WTC11 (cell line): ENCODE measurements around the gene MED19. TPM values are rescaled to one million over a fixed set of nuclear protein-coding genes. Genes with fewer than 3 reads are reported as not detected.

Source experiments
- ATF6 ChIP-seq: sonication (generic); formaldehyde crosslinking; IDR thresholded peaks from 2 replicates; pipeline ENCODE4 v1.8.1; 2023; ENCODE audit warnings: mild to moderate bottlenecking, missing genetic modification reagents
- CBFB ChIP-seq: sonication (generic); formaldehyde crosslinking; IDR thresholded peaks from 2 replicates; pipeline ENCODE4 v1.8.1; 2022; ENCODE audit warnings: mild to moderate bottlenecking, low read depth, missing genetic modification reagents
- CREB1 ChIP-seq: sonication (generic); formaldehyde crosslinking; IDR thresholded peaks from 2 replicates; pipeline ENCODE4 v1.8.0; 2023; ENCODE audit warnings: mild to moderate bottlenecking, missing genetic modification reagents
- CREM ChIP-seq: sonication (generic); formaldehyde crosslinking; IDR thresholded peaks from 2 replicates; pipeline ENCODE4 v1.8.1; 2022; ENCODE audit warnings: mild to moderate bottlenecking, missing genetic modification reagents, moderate library complexity
- EMX1 ChIP-seq: fragments of 250-450 bp; sonication (Bioruptor Pico); IDR thresholded peaks from 2 replicates; pipeline ENCODE4 v1.8.0; 2021; ENCODE audit warnings: mild to moderate bottlenecking
- ESRRA ChIP-seq: sonication (generic); formaldehyde crosslinking; IDR thresholded peaks from 2 replicates; pipeline ENCODE4 v1.8.1; 2022; ENCODE audit warnings: mild to moderate bottlenecking, missing genetic modification reagents, borderline replicate concordance
- FOXK1 ChIP-seq: sonication (generic); formaldehyde crosslinking; IDR thresholded peaks from 2 replicates; pipeline ENCODE4 v1.8.0; 2022; ENCODE audit warnings: mild to moderate bottlenecking, moderate library complexity, missing genetic modification reagents
- FOXP1 ChIP-seq: sonication (generic); formaldehyde crosslinking; IDR thresholded peaks from 2 replicates; pipeline ENCODE4 v1.8.0; 2022; ENCODE audit warnings: missing genetic modification reagents, mild to moderate bottlenecking, moderate library complexity, borderline replicate concordance
- GABPB1 ChIP-seq: sonication (generic); formaldehyde crosslinking; IDR thresholded peaks from 2 replicates; pipeline ENCODE4 v1.8.1; 2023; ENCODE audit warnings: mild to moderate bottlenecking, missing genetic modification reagents
- GRHL2 ChIP-seq: fragments of 250-450 bp; sonication (Bioruptor Pico); IDR thresholded peaks from 2 replicates; pipeline ENCODE4 v1.8.0; 2022; ENCODE audit warnings: mild to moderate bottlenecking, moderate library complexity; ENCODE audit not compliant: insufficient replicate concordance, severe bottlenecking
- GTF2I ChIP-seq: fragments of 250-450 bp; sonication (Bioruptor Pico); conservative IDR thresholded peaks from 2 replicates; pipeline ENCODE4 v1.4.0; 2021; ENCODE audit warnings: mild to moderate bottlenecking
- HMGA2 ChIP-seq: fragments of 250-450 bp; sonication (Bioruptor Pico); IDR thresholded peaks from 2 replicates; pipeline ENCODE4 v1.4.0; 2021; ENCODE audit warnings: mild to moderate bottlenecking, moderate library complexity
- IRF2 ChIP-seq: sonication (generic); formaldehyde crosslinking; IDR thresholded peaks from 2 replicates; pipeline ENCODE4 v1.8.0; 2022; ENCODE audit warnings: low read depth, missing genetic modification reagents, borderline replicate concordance
- JAZF1 ChIP-seq: fragments of 250-450 bp; sonication (Bioruptor Pico); IDR thresholded peaks from 2 replicates; pipeline ENCODE4 v1.9.0; 2021; ENCODE audit warnings: moderate library complexity, mild to moderate bottlenecking, inconsistent platforms
- MXD4 ChIP-seq: fragments of 250-450 bp; sonication (Bioruptor Pico); IDR thresholded peaks from 2 replicates; pipeline ENCODE4 v1.8.0; 2021; ENCODE audit warnings: mild to moderate bottlenecking, moderate library complexity, borderline replicate concordance
- NFATC4 ChIP-seq: fragments of 250-450 bp; sonication (Bioruptor Pico); IDR thresholded peaks from 2 replicates; pipeline ENCODE4 v1.9.0; 2021; ENCODE audit warnings: mild to moderate bottlenecking
- NR2C2 ChIP-seq: sonication (generic); formaldehyde crosslinking; IDR thresholded peaks from 2 replicates; pipeline ENCODE4 v1.8.0; 2022; ENCODE audit warnings: mild to moderate bottlenecking, missing genetic modification reagents
- PRRX2 ChIP-seq: fragments of 250-450 bp; sonication (Bioruptor Pico); IDR thresholded peaks from 2 replicates; pipeline ENCODE4 v1.8.0; 2021; ENCODE audit warnings: mild to moderate bottlenecking
- RELA ChIP-seq: sonication (generic); formaldehyde crosslinking; IDR thresholded peaks from 2 replicates; pipeline ENCODE4 v1.8.1; 2022; ENCODE audit warnings: missing genetic modification reagents, mild to moderate bottlenecking, borderline replicate concordance
- TEAD1 ChIP-seq: sonication (generic); formaldehyde crosslinking; IDR thresholded peaks from 2 replicates; pipeline ENCODE4 v1.8.0; 2022; ENCODE audit warnings: mild to moderate bottlenecking, missing genetic modification reagents
- TEAD4 ChIP-seq: sonication (generic); formaldehyde crosslinking; IDR thresholded peaks from 2 replicates; pipeline ENCODE4 v1.8.0; 2022; ENCODE audit warnings: mild to moderate bottlenecking, missing genetic modification reagents
- TP53 ChIP-seq: sonication (generic); formaldehyde crosslinking; IDR thresholded peaks from 2 replicates; pipeline ENCODE4 v1.8.1; 2023; ENCODE audit warnings: mild to moderate bottlenecking, missing genetic modification reagents
- ZBTB43 ChIP-seq: sonication (generic); formaldehyde crosslinking; IDR thresholded peaks from 2 replicates; pipeline ENCODE4 v1.8.1; 2023; ENCODE audit warnings: mild to moderate bottlenecking, missing genetic modification reagents
- ZNF232 ChIP-seq: sonication (generic); formaldehyde crosslinking; IDR thresholded peaks from 2 replicates; pipeline ENCODE4 v1.8.0; 2022; ENCODE audit warnings: mild to moderate bottlenecking, missing genetic modification reagents
- ZNF532 ChIP-seq: fragments of 250-450 bp; sonication (Bioruptor Pico); IDR thresholded peaks from 2 replicates; pipeline ENCODE4 v1.9.0; 2021; ENCODE audit warnings: mild to moderate bottlenecking, borderline replicate concordance
- total RNA-seq: library from RNA; stranded (reverse); gene quantifications from 3 replicates; pipeline ENCODE4 v1.2.3, GENCODE V29; 2021
- TF ChIP-seq, protein P1 (sequence below): sonication (generic); formaldehyde crosslinking; IDR thresholded peaks from 2 replicates; pipeline ENCODE4 v1.8.1; 2022; ENCODE audit warnings: mild to moderate bottlenecking, missing genetic modification reagents, moderate library complexity, borderline replicate concordance
- TF ChIP-seq, protein P2 (sequence below): sonication (generic); formaldehyde crosslinking; IDR thresholded peaks from 2 replicates; pipeline ENCODE4 v1.8.1; 2022; ENCODE audit warnings: mild to moderate bottlenecking, moderate library complexity, missing genetic modification reagents
- TF ChIP-seq, protein P3 (sequence below): sonication (generic); formaldehyde crosslinking; IDR thresholded peaks from 2 replicates; pipeline ENCODE4 v1.8.1; 2022; ENCODE audit warnings: low read depth, missing genetic modification reagents, borderline replicate concordance

MED19 gene
- total RNA-seq, 1 experiment from 2014 or later, result 19.1 TPM

GRCh38 chr11:57741132-57742086, 29.4 kb upstream of the MED19 start, which contains the start of gene SELENOH (continued):
- TF ChIP-seq ZNF532 (CRISPR knock-in tag) (peak; percentile 61; the same call in 1 of the 2 replicates), EMX1 (CRISPR knock-in tag) (peak; percentile 88; the same call in 1 of the 2 replicates), MXD4 (CRISPR knock-in tag) (no peak), TEAD4 (no peak), TEAD1 (peak; percentile 93), RELA (CRISPR knock-in tag) (0 out of 2 replicates have a peak, but pooled peaks have one; percentile 71), GTF2I (CRISPR knock-in tag) (no peak), JAZF1 (no peak), GABPB1 (CRISPR knock-in tag) (peak; percentile 82), TP53 (peak; percentile 93; the same call in 1 of the 2 replicates), NR2C2 (CRISPR knock-in tag) (no peak), ZNF232 (CRISPR knock-in tag) (peak; percentile 76; the same call in 1 of the 2 replicates), CREB1 (CRISPR knock-in tag) (no peak; the same call in 1 of the 2 replicates), CBFB (CRISPR knock-in tag) (peak; percentile 93), GRHL2 (no peak), CREM (CRISPR knock-in tag) (peak; percentile 82), IRF2 (CRISPR knock-in tag) (0 out of 2 replicates have a peak, but pooled peaks have one; percentile 44), PRRX2 (CRISPR knock-in tag) (peak; percentile 78), ATF6 (CRISPR knock-in tag) (no peak), ZBTB43 (CRISPR knock-in tag) (peak; percentile 92), HMGA2 (no peak; the same call in 1 of the 2 replicates), ESRRA (CRISPR knock-in tag) (no peak), NFATC4 (CRISPR knock-in tag) (peak; percentile 73; the same call in 1 of the 2 replicates), FOXK1 (CRISPR knock-in tag) (peak; percentile 97), FOXP1 (peak; percentile 96)
- TF ChIP-seq, protein P1, sequence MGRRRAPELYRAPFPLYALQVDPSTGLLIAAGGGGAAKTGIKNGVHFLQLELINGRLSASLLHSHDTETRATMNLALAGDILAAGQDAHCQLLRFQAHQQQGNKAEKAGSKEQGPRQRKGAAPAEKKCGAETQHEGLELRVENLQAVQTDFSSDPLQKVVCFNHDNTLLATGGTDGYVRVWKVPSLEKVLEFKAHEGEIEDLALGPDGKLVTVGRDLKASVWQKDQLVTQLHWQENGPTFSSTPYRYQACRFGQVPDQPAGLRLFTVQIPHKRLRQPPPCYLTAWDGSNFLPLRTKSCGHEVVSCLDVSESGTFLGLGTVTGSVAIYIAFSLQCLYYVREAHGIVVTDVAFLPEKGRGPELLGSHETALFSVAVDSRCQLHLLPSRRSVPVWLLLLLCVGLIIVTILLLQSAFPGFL (CRISPR knock-in tag), result no peak
- TF ChIP-seq, protein P2, sequence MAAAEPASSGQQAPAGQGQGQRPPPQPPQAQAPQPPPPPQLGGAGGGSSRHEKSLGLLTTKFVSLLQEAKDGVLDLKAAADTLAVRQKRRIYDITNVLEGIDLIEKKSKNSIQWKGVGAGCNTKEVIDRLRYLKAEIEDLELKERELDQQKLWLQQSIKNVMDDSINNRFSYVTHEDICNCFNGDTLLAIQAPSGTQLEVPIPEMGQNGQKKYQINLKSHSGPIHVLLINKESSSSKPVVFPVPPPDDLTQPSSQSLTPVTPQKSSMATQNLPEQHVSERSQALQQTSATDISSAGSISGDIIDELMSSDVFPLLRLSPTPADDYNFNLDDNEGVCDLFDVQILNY (CRISPR knock-in tag), result peak; percentile 94; the same call in 1 of the 2 replicates
- TF ChIP-seq, protein P3, sequence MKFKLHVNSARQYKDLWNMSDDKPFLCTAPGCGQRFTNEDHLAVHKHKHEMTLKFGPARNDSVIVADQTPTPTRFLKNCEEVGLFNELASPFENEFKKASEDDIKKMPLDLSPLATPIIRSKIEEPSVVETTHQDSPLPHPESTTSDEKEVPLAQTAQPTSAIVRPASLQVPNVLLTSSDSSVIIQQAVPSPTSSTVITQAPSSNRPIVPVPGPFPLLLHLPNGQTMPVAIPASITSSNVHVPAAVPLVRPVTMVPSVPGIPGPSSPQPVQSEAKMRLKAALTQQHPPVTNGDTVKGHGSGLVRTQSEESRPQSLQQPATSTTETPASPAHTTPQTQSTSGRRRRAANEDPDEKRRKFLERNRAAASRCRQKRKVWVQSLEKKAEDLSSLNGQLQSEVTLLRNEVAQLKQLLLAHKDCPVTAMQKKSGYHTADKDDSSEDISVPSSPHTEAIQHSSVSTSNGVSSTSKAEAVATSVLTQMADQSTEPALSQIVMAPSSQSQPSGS (CRISPR knock-in tag), result no peak
